Gastrocnemius medialis (tissue), 4 donors: ENCODE measurements around the gene MAGEA11.

Experiments used
- POLR2A ChIP-seq, 2 donors: fragments of 450-650 bp; IDR thresholded peaks; one replicate each; pipeline ENCODE4 v1.6.1; 2017; ENCODE audit warnings: antibody characterized with exemption in 2 of 2, mild to moderate bottlenecking in 2 of 2, moderate library complexity in 2 of 2
- TF ChIP-seq, protein P1 (sequence below), 5 experiments: fragments of 450-650 bp in 3 of 5; fragments of 200-600 bp in 2 of 5; sonication (generic) in 2 of 5; IDR thresholded peaks in 4 of 5; conservative IDR thresholded peaks in 1 of 5; 1 replicate in 4 of 5; 2 replicates in 1 of 5; pipeline ENCODE4 v1.5.1; 2016 to 2019; ENCODE audit warnings: antibody characterized with exemption in 5 of 5, mild to moderate bottlenecking in 3 of 5, moderate library complexity in 3 of 5

DNA sequence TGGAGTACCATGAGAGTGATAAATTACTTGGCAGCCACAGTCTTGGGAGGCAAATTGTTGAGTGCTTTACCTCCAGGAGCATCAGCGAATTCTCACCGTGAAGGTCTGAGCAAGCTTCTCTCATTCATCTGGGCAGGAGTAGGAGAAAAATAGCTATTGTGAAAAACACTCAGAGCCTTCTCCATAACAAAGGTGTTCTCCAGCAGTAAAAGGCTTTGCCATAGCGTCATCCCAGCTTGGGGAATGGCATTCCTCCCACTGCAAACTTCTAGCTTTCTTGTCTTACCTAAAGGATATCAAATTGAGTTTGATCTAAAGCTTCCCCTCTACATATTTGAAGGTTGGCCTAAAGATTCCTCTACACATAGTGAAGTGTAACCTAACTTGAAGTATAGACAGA, 29.8 kb upstream of the MAGEA11 start:
- TF ChIP-seq POLR2A (IDR thresholded peaks at IDR 0.05): no peak
- TF ChIP-seq, protein P1, sequence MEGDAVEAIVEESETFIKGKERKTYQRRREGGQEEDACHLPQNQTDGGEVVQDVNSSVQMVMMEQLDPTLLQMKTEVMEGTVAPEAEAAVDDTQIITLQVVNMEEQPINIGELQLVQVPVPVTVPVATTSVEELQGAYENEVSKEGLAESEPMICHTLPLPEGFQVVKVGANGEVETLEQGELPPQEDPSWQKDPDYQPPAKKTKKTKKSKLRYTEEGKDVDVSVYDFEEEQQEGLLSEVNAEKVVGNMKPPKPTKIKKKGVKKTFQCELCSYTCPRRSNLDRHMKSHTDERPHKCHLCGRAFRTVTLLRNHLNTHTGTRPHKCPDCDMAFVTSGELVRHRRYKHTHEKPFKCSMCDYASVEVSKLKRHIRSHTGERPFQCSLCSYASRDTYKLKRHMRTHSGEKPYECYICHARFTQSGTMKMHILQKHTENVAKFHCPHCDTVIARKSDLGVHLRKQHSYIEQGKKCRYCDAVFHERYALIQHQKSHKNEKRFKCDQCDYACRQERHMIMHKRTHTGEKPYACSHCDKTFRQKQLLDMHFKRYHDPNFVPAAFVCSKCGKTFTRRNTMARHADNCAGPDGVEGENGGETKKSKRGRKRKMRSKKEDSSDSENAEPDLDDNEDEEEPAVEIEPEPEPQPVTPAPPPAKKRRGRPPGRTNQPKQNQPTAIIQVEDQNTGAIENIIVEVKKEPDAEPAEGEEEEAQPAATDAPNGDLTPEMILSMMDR (IDR thresholded peaks at IDR 0.05 in 4 of 5, conservative IDR thresholded peaks at IDR 0.05 in 1 of 5): no peak
